ENCODE measurements around the gene PNLDC1.
"Not testable (repeated sequence)": the region's sequence is repeated elsewhere in the genome, so short reads cannot be mapped to it uniquely, and the experiment has no call there.

Gene PNLDC1

GRCh38 chr6:159836718-159837490 lies 36.8 kb downstream of the PNLDC1 start:
- no peaks in the 10 kb centered on the region for H3K27me3 ChIP-seq (ENCODE audit: control insufficient read depth, insufficient read depth, low read length)
- H3K4me1 ChIP-seq (ENCODE audit: control insufficient read depth, insufficient read depth, low read length), result peaks cover 31% of the 10 kb centered on the region
- H3K27ac ChIP-seq (ENCODE audit: low read depth, low read length), result no peak overlapping the region
- H3K36me3 ChIP-seq (ENCODE audit: control insufficient read depth, insufficient read depth, low read length), result no peaks in the 10 kb centered on the region
- no peaks in the 10 kb centered on the region for H3K9me3 ChIP-seq (ENCODE audit: control insufficient read depth, insufficient read depth, low read length)
- H3K4me3 ChIP-seq (ENCODE audit: low read depth, low read length), result no peak overlapping the region
- no peak overlapping the region for H3K9ac ChIP-seq (ENCODE audit: low read depth, low read length)

GRCh38 chr6:159837511-159837910 lies 37.4 kb downstream of the PNLDC1 start:
- H3K4me1 ChIP-seq (ENCODE audit: control insufficient read depth, insufficient read depth, low read length), result peaks cover 34% of the 10 kb centered on the region
- H3K27me3 ChIP-seq (ENCODE audit: control insufficient read depth, insufficient read depth, low read length), result no peaks in the 10 kb centered on the region
- no peak overlapping the region for H3K4me3 ChIP-seq (ENCODE audit: low read depth, low read length)
- no peak overlapping the region for H3K27ac ChIP-seq (ENCODE audit: low read depth, low read length)
- H3K9ac ChIP-seq (ENCODE audit: low read depth, low read length), result no peak overlapping the region
- H3K9me3 ChIP-seq (ENCODE audit: control insufficient read depth, insufficient read depth, low read length), result no peaks in the 10 kb centered on the region
- no peaks in the 10 kb centered on the region for H3K36me3 ChIP-seq (ENCODE audit: control insufficient read depth, insufficient read depth, low read length)

- Histone ChIP-seq H3K4me3 (ENCODE audit: low read depth, low read length) (no peak overlapping the region), H3K36me3 (ENCODE audit: control insufficient read depth, insufficient read depth, low read length) (no peaks in the 10 kb centered on the region), H3K9me3 (ENCODE audit: control insufficient read depth, insufficient read depth, low read length) (no peaks in the 10 kb centered on the region), H3K27me3 (ENCODE audit: control insufficient read depth, insufficient read depth, low read length) (no peaks in the 10 kb centered on the region), H3K4me1 (ENCODE audit: control insufficient read depth, insufficient read depth, low read length) (peaks cover 34% of the 10 kb centered on the region), H3K27ac (ENCODE audit: low read depth, low read length) (no peak overlapping the region), H3K9ac (ENCODE audit: low read depth, low read length) (no peak overlapping the region)
Observed at GRCh38 chr6:159838020-159838744, 38.1 kb downstream of the PNLDC1 start.

- no peaks in the 10 kb centered on the region for H3K27me3 ChIP-seq (ENCODE audit: control insufficient read depth, insufficient read depth, low read length)
- no peaks in the 10 kb centered on the region for H3K36me3 ChIP-seq (ENCODE audit: control insufficient read depth, insufficient read depth, low read length)
- no peak overlapping the region for H3K9ac ChIP-seq (ENCODE audit: low read depth, low read length)
- H3K4me1 ChIP-seq (ENCODE audit: control insufficient read depth, insufficient read depth, low read length), result peaks cover 15% of the 10 kb centered on the region
- no peak overlapping the region for H3K27ac ChIP-seq (ENCODE audit: low read depth, low read length)
- no peaks in the 10 kb centered on the region for H3K9me3 ChIP-seq (ENCODE audit: control insufficient read depth, insufficient read depth, low read length)
- H3K4me3 ChIP-seq (ENCODE audit: low read depth, low read length), result no peak overlapping the region
Observed at GRCh38 chr6:159842035-159842434, 42.0 kb downstream of the PNLDC1 start.

GRCh38 chr6:159844737-159845645 lies 44.9 kb downstream of the PNLDC1 start:
- peaks cover 5% of the 10 kb centered on the region; the same call in 1 of the 2 replicates for H3K4me1 ChIP-seq (ENCODE audit: control insufficient read depth, insufficient read depth, low read length)
- H3K9ac ChIP-seq (ENCODE audit: low read depth, low read length), result no peak overlapping the region
- no peak overlapping the region for H3K27ac ChIP-seq (ENCODE audit: low read depth, low read length)
- H3K27me3 ChIP-seq (ENCODE audit: control insufficient read depth, insufficient read depth, low read length), result no peaks in the 10 kb centered on the region
- H3K4me3 ChIP-seq (ENCODE audit: low read depth, low read length), result no peak overlapping the region
- H3K9me3 ChIP-seq (ENCODE audit: control insufficient read depth, insufficient read depth, low read length), result peaks cover 3% of the 10 kb centered on the region; the same call in 1 of the 2 replicates
- H3K36me3 ChIP-seq (ENCODE audit: control insufficient read depth, insufficient read depth, low read length), result no peaks in the 10 kb centered on the region

- H3K9me3 ChIP-seq (ENCODE audit: control insufficient read depth, insufficient read depth, low read length); H3K36me3 ChIP-seq (ENCODE audit: control insufficient read depth, insufficient read depth, low read length); H3K27ac ChIP-seq (ENCODE audit: low read depth, low read length); H3K4me1 ChIP-seq (ENCODE audit: control insufficient read depth, insufficient read depth, low read length); H3K4me3 ChIP-seq (ENCODE audit: low read depth, low read length); H3K27me3 ChIP-seq (ENCODE audit: control insufficient read depth, insufficient read depth, low read length); H3K9ac ChIP-seq (ENCODE audit: low read depth, low read length): not testable (repeated sequence)
Observed at GRCh38 chr6:159848552-159848951, 48.5 kb downstream of the PNLDC1 start.

DNA sequence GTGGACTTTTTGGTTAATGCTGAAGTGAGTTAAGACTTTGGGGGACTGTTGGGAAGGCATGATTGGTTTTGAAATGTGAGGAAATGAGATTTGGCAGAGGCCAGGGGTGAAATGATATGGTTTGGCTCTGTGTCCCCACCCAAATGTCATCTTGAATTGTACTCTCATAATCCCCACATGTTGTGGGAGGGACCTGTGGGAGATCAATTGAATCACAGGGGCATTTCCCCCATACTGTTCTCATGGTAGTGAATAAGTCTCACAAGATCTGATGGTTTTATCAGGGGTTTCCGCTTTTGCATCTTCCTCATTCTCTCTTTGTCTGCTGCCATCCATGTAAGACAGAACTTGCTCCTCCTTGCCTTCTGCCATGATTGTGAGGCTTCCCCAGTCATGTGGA lies 49.8 kb downstream of the PNLDC1 start:
- not testable (repeated sequence) for H3K36me3 ChIP-seq (ENCODE audit: control insufficient read depth, insufficient read depth, low read length); H3K9ac ChIP-seq (ENCODE audit: low read depth, low read length); H3K27ac ChIP-seq (ENCODE audit: low read depth, low read length); H3K4me1 ChIP-seq (ENCODE audit: control insufficient read depth, insufficient read depth, low read length); H3K4me3 ChIP-seq (ENCODE audit: low read depth, low read length); H3K9me3 ChIP-seq (ENCODE audit: control insufficient read depth, insufficient read depth, low read length); H3K27me3 ChIP-seq (ENCODE audit: control insufficient read depth, insufficient read depth, low read length)

DNA sequence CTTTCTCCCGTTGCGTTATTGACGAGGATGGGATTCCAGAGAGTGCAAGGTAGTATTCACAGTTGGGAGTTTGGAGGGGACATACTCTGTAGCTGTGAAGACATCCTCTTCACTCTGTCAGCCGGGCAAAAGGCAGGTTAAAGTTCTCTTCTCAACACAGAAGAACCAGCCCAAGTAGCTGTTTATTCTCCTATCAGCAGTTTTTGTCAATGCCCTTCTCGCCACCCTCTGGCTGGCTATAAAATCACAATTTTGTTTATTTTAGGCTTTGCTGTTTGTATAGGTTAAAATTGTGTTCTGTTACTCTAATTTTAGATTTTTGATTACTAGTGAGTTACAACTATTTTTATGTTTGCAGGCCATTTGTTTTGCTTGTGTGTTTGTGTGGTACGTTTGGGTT lies 52.8 kb downstream of the PNLDC1 start:
- Histone ChIP-seq H3K4me3 (ENCODE audit: low read depth, low read length) (no peak overlapping the region), H3K9ac (ENCODE audit: low read depth, low read length) (no peak overlapping the region), H3K27me3 (ENCODE audit: control insufficient read depth, insufficient read depth, low read length) (no peaks in the 10 kb centered on the region), H3K4me1 (ENCODE audit: control insufficient read depth, insufficient read depth, low read length) (no peaks in the 10 kb centered on the region), H3K27ac (ENCODE audit: low read depth, low read length) (no peak overlapping the region), H3K36me3 (ENCODE audit: control insufficient read depth, insufficient read depth, low read length) (no peaks in the 10 kb centered on the region), H3K9me3 (ENCODE audit: control insufficient read depth, insufficient read depth, low read length) (peaks cover 3% of the 10 kb centered on the region; the same call in 1 of the 2 replicates)

- H3K36me3 ChIP-seq (ENCODE audit: control insufficient read depth, insufficient read depth, low read length), result no peaks in the 10 kb centered on the region
- no peak overlapping the region for H3K9ac ChIP-seq (ENCODE audit: low read depth, low read length)
- no peak overlapping the region for H3K27ac ChIP-seq (ENCODE audit: low read depth, low read length)
- H3K4me3 ChIP-seq (ENCODE audit: low read depth, low read length), result no peak overlapping the region
- H3K4me1 ChIP-seq (ENCODE audit: control insufficient read depth, insufficient read depth, low read length), result no peaks in the 10 kb centered on the region
- peaks cover 3% of the 10 kb centered on the region; the same call in 1 of the 2 replicates for H3K9me3 ChIP-seq (ENCODE audit: control insufficient read depth, insufficient read depth, low read length)
- H3K27me3 ChIP-seq (ENCODE audit: control insufficient read depth, insufficient read depth, low read length), result no peaks in the 10 kb centered on the region
Observed at GRCh38 chr6:159853754-159854153, 53.7 kb downstream of the PNLDC1 start.

DNA sequence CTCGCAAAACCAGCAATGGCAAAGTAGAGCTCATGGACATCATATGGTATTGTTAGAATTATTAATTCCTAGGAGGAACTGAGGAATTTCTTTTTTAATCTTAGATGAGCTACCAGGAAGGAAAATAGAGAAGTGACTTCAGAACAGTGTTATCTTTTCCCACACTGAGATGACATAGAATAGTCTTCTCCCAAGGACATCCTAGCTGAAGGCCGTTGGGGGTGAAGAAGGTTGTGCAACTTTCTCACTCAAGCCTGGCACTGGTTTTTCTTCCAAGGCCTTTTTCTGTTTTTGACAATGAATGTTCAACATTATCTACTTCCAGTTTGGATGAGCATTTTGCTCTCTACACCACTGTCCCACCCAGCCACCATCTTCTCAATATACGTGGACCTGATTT lies 54.9 kb downstream of the PNLDC1 start:
- H3K27me3 ChIP-seq (ENCODE audit: control insufficient read depth, insufficient read depth, low read length), result no peaks in the 10 kb centered on the region
- H3K36me3 ChIP-seq (ENCODE audit: control insufficient read depth, insufficient read depth, low read length), result no peaks in the 10 kb centered on the region
- no peak overlapping the region for H3K27ac ChIP-seq (ENCODE audit: low read depth, low read length)
- H3K4me3 ChIP-seq (ENCODE audit: low read depth, low read length), result no peak overlapping the region
- no peaks in the 10 kb centered on the region for H3K4me1 ChIP-seq (ENCODE audit: control insufficient read depth, insufficient read depth, low read length)
- H3K9ac ChIP-seq (ENCODE audit: low read depth, low read length), result no peak overlapping the region
- no peaks in the 10 kb centered on the region for H3K9me3 ChIP-seq (ENCODE audit: control insufficient read depth, insufficient read depth, low read length)
